Smooth muscle cell of the brain vasculature (primary cell): Measurements from ENCODE around the gene IRX3.

Experiments used
- DNase-seq: peaks from one replicate; pipeline ENCODE4 v3.0.0-alpha.2; 2012; ENCODE audit warnings: low read depth, low spot score

The IRX3 gene

GRCh38 chr16:54290833-54291655 is 4.5 kb upstream of the IRX3 start:
- no peak for DNase-seq

- no peak for DNase-seq
Measured at GRCh38 chr16:54289945-54290832, 3.6 kb upstream of the IRX3 start.

- no peak for DNase-seq
Measured at GRCh38 chr16:54289242-54289944, 2.8 kb upstream of the IRX3 start.

DNA sequence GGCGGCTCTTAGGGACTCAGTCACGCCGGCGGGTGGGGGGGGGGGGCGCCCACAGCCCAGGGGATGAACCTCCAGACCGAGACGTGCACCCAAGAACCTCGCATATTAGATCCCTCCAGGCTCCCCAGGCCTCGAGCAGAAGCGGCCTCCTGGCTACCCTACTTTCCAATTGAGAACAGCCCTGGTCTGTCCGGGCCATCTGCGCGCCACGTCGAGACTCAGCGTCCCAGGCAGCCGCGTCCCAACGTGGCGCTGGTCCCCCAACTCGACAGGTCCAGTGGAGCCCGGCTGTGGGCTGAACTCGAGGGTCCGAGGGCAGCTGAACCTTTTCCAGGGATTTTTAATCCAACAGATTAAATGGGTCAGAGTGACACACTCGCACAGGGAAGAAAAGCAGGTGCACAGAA is 2.3 kb upstream of the IRX3 start:
- no peak for DNase-seq

GRCh38 chr16:54288030-54288834 is 1.6 kb upstream of the IRX3 start:
- DNase-seq, result no peak

- DNase-seq, result no peak
Measured at GRCh38 chr16:54287131-54288029, 793 bp upstream of the IRX3 start.

DNA sequence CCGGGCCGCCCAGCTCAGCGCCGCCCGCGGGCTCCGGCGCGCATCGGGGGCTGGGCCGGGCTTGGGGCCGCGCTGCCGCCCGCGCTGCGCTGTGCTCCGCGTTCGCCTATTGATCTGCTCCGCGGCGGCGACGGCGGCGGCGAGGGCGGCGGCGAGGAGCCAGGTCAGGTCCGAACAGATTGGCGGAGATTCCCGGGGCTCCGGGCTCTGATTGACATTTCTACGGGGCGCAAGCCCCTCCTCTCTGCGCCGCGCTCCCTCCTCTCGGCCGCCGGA is 559 bp downstream of the IRX3 start:
- no peak for DNase-seq

DNA sequence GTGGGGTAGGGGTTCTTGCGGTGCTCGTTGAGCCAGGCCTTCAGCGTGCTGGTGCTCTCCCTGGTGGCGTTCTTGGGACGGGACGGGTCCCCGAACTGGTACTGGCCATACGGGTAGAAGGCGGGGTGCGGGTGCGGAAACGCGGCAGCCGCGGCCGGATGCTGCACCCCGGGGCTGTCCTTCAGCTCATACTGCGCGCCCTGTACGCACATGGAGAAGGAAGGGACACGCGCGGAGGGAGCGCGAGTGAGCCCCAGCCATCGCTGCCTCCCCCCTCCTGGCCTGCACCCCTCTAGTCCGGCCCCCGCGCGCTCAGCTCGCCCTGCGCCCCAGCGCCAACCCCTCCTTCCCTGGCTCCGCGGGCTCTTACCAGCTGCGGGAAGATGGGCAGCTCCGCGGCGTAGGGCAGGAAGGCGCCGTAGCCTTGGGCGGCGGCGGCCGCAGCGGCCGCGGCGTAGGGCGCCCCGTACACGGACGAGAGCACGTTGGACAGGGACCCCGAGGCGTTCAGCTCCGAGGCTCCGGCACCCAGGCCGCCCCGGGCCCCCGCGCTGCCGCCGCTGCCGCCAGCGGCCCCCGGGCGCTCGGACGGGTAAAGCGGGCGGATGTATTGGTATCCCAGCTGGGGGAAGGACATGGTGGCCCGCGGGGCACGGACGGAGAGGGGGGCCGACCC is 1.0 kb downstream of the IRX3 start:
- no peak for DNase-seq

- no peak for DNase-seq
Measured at GRCh38 chr16:54284931-54285413, 1.6 kb downstream of the IRX3 start.

- no peak for DNase-seq
Measured at GRCh38 chr16:54284319-54284930, 2.2 kb downstream of the IRX3 start.

- no peak for DNase-seq
Measured at GRCh38 chr16:54283725-54284318, 2.8 kb downstream of the IRX3 start.

DNA sequence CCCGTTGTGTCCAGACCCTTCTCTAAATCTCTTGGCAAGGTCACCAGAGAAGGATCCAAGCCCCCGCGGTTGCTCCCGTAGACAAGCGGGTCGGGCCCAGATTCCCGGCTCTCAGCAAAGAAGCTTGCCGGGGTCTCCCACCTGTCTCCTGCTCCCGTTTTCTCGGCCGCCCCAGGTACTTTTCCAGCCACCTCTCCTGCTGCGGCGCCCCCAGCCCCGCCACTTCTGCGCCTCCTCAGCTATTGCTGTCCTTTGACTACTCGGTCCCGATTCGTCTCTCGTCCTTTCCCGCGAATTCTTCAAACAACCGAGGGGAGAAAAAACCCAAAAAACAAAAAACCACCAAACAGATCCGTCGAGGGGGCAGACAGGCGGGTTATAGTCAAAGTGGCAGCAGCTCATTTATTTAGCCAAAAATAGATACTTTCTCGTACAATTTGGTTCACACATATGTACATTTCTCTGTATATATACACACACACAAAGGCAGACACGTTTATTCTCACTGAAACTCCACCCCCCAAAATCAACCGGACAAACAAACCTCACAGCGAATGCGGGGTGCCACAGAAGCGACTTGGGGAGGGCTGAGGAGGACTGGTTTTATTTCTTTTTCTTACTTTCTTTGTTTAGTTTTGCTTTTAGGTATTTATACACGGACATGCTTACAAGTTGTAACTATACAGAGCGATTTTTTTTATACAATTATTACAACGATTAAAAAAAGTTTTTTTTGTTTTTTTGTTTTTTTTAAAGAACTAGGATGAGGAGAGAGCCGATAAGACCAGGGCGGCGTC is 3.5 kb downstream of the IRX3 start:
- no peak for DNase-seq

GRCh38 chr16:54282202-54282927 is 4.2 kb downstream of the IRX3 start:
- no peak for DNase-seq

- DNase-seq, result no peak
Measured at GRCh38 chr16:54281535-54282201, 4.9 kb downstream of the IRX3 start.

GRCh38 chr16:54280751-54281150 is 5.8 kb downstream of the IRX3 start:
- no peak for DNase-seq

DNA sequence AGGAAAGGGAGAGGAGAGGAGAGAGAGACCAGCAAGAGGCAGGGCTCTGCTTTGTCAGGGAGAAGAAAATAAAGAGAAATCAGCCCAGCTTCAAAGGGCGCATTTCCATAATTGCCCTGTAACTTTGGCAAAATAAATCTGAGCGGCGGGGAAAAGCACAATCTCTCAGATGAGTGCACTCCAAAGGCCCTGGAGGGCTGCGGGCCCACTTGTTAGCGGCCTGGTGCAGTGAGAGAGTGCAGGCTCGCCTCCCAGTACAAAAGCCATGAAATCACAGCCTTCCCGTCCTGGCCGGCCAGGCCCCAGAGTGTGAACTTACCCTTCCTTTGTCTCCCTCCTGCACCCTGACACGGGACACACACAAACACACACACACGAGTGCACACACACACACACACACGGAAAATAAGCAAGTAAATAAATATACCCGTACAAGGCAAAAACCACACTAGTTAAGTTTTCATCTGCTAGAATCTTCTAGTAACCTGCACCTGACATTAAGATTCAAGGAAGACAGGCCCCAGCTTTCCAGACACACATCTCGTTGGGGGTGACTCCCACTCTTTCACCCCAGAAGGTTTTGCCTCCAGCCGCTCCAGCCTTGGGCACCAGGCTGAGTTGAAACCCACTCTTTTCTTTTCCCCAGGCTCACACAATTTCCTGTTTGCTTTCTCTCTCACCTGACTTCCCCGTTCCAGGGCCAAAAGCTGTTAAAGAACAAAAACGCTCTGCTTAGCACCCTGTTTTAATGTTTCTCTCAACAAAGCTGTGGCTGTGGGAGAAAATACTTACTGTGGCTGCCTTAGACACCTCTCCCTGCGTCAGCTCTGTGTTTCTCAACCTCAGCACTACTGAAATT is 8.5 kb downstream of the IRX3 start:
- DNase-seq, result no peak
